KMS-11 (cell line): Measurements from ENCODE around the gene PTH2.
A peak's percentile ranks its signal among the peaks of the same experiment; 100 is the strongest.

ENCODE experiments used
- H2AFZ ChIP-seq: fragments of 200-600 bp; sonication (generic); 2 replicates; pipeline ENCODE4 v1.6.1; 2016; ENCODE audit warnings: antibody characterized with exemption, mixed run types, low read depth
- H3K27ac ChIP-seq: fragments of 200-600 bp; sonication (generic); 2 replicates; pipeline ENCODE4 v1.6.1; 2016; ENCODE audit warnings: mild to moderate bottlenecking, mixed run types
- H3K27me3 ChIP-seq: fragments of 200-600 bp; sonication (generic); 2 replicates; pipeline ENCODE4 v1.6.1; 2017; ENCODE audit warnings: mild to moderate bottlenecking, low read depth, mixed run types, moderate library complexity; ENCODE audit not compliant: insufficient read depth
- H3K36me3 ChIP-seq: fragments of 200-600 bp; sonication (generic); 2 replicates; pipeline ENCODE4 v1.6.1; 2017; ENCODE audit warnings: mild to moderate bottlenecking, mixed run types; ENCODE audit not compliant: insufficient read depth
- H3K4me1 ChIP-seq: fragments of 200-600 bp; sonication (generic); 2 replicates; pipeline ENCODE4 v1.6.1; 2016; ENCODE audit warnings: mild to moderate bottlenecking, low read depth, mixed run types; ENCODE audit not compliant: poor library complexity, severe bottlenecking
- H3K4me2 ChIP-seq: fragments of 200-600 bp; sonication (generic); 2 replicates; pipeline ENCODE4 v1.7.0; 2016; ENCODE audit warnings: mild to moderate bottlenecking, mixed run types
- H3K4me3 ChIP-seq: fragments of 200-600 bp; sonication (generic); IDR thresholded peaks from 2 replicates; pipeline ENCODE4 v1.6.1; 2017; ENCODE audit warnings: low read depth, low read length, mixed read lengths; ENCODE audit not compliant: insufficient read depth
- H3K79me2 ChIP-seq: fragments of 200-600 bp; sonication (generic); 2 replicates; pipeline ENCODE4 v1.6.1; 2016; ENCODE audit warnings: low read depth, mixed run types; ENCODE audit not compliant: insufficient read depth
- H3K9ac ChIP-seq: fragments of 200-600 bp; sonication (generic); 2 replicates; pipeline ENCODE4 v1.6.1; 2016; ENCODE audit warnings: mild to moderate bottlenecking, mixed run types
- H4K20me1 ChIP-seq: fragments of 200-600 bp; sonication (generic); 2 replicates; pipeline ENCODE4 v1.6.1; 2016; ENCODE audit warnings: mild to moderate bottlenecking, mixed run types; ENCODE audit not compliant: insufficient read depth
- CTCF ChIP-seq: fragments of 200-600 bp; sonication (generic); conservative IDR thresholded peaks from 2 replicates; pipeline ENCODE4 v1.6.1; 2017; ENCODE audit warnings: low read depth, mild to moderate bottlenecking, antibody characterized with exemption, low read length, moderate library complexity, mixed read lengths

Gene PTH2

GRCh38 chr19:49431330-49431749 lies 8.1 kb upstream of the PTH2 start:
- Histone ChIP-seq H3K79me2 (no peaks in the 10 kb centered on the region), H4K20me1 (no peaks in the 10 kb centered on the region), H3K27ac (no peak overlapping the region), H3K36me3 (no peaks in the 10 kb centered on the region), H3K4me1 (peaks cover 6% of the 10 kb centered on the region), H2AFZ (no peak overlapping the region), H3K9ac (no peak overlapping the region), H3K4me3 (no peak overlapping the region), H3K27me3 (peaks cover 91% of the 10 kb centered on the region), H3K4me2 (no peak overlapping the region)
- no peak for TF ChIP-seq CTCF

- H3K4me1 ChIP-seq = peaks cover 6% of the 10 kb centered on the region
- H3K27me3 ChIP-seq = peaks cover 91% of the 10 kb centered on the region
- H2AFZ ChIP-seq = no peak overlapping the region
- H3K4me2 ChIP-seq = no peak overlapping the region
- no peak overlapping the region for H3K4me3 ChIP-seq
- H3K9ac ChIP-seq = no peak overlapping the region
- no peaks in the 10 kb centered on the region for H4K20me1 ChIP-seq
- no peaks in the 10 kb centered on the region for H3K79me2 ChIP-seq
- no peak overlapping the region for H3K27ac ChIP-seq
- TF ChIP-seq CTCF = peak; percentile 43
- no peaks in the 10 kb centered on the region for H3K36me3 ChIP-seq
Observed at GRCh38 chr19:49430678-49431329, 7.6 kb upstream of the PTH2 start.

GRCh38 chr19:49430172-49430677 lies 7.0 kb upstream of the PTH2 start:
- no peaks in the 10 kb centered on the region for H3K36me3 ChIP-seq
- H4K20me1 ChIP-seq = no peaks in the 10 kb centered on the region
- peaks cover 91% of the 10 kb centered on the region for H3K27me3 ChIP-seq
- H3K9ac ChIP-seq = no peak overlapping the region
- no peaks in the 10 kb centered on the region for H3K79me2 ChIP-seq
- H2AFZ ChIP-seq = no peak overlapping the region
- H3K4me2 ChIP-seq = no peak overlapping the region
- H3K4me1 ChIP-seq = peaks cover 6% of the 10 kb centered on the region
- no peak for TF ChIP-seq CTCF
- no peak overlapping the region for H3K27ac ChIP-seq
- no peak overlapping the region for H3K4me3 ChIP-seq

GRCh38 chr19:49428547-49429451 lies 5.6 kb upstream of the PTH2 start:
- Histone ChIP-seq H3K27ac (no peak overlapping the region), H3K4me1 (peaks cover 6% of the 10 kb centered on the region), H2AFZ (no peak overlapping the region), H3K4me3 (no peak overlapping the region), H3K79me2 (no peaks in the 10 kb centered on the region), H3K4me2 (no peak overlapping the region), H3K9ac (no peak overlapping the region), H3K27me3 (peaks cover 92% of the 10 kb centered on the region), H4K20me1 (no peaks in the 10 kb centered on the region), H3K36me3 (no peaks in the 10 kb centered on the region)
- no peak for TF ChIP-seq CTCF
